GM12872 (cell line): ENCODE data around the gene CHCHD6.

ENCODE experiments used
- TF ChIP-seq, protein P1 (sequence below): IDR thresholded peaks from 3 replicates; pipeline ENCODE4 v1.5.1; 2011; ENCODE audit warnings: low read depth, mild to moderate bottlenecking, low read length, moderate library complexity; ENCODE audit not compliant: insufficient read depth

CHCHD6 gene

DNA sequence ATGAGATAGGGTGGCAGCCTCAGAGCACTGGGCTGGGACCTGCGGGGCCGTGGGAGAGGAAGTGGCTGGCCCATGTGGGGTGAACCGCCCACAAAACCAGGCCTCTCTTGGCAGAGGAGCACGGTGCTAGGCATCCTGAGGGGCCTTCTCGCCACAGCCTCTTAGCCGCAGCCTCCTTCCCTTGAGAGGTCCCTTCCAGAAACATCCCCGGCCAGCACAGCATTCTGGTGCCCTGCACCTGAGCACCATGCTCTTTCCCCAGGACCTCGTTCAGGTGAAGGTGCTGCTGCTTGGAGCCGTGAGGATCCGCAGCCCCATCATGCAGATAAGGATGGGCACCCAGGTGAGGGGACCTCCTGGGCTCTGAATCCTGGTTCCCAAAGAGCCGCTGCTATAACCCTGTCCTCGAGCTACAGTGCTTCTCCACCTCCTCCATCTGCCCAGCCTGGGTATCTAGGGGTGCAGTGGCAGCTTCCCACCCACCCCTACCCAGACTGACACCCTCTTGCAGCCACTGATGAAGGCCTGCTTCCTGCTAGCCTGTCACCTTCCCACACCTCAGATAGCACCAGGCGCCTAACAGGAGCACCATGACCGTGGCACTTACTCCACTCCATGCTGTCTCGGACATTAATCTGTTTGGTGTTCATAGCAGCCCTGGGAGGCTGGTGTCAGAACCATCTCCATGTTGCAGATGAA lies 37.9 kb upstream of the CHCHD6 start:
- TF ChIP-seq, protein P1, sequence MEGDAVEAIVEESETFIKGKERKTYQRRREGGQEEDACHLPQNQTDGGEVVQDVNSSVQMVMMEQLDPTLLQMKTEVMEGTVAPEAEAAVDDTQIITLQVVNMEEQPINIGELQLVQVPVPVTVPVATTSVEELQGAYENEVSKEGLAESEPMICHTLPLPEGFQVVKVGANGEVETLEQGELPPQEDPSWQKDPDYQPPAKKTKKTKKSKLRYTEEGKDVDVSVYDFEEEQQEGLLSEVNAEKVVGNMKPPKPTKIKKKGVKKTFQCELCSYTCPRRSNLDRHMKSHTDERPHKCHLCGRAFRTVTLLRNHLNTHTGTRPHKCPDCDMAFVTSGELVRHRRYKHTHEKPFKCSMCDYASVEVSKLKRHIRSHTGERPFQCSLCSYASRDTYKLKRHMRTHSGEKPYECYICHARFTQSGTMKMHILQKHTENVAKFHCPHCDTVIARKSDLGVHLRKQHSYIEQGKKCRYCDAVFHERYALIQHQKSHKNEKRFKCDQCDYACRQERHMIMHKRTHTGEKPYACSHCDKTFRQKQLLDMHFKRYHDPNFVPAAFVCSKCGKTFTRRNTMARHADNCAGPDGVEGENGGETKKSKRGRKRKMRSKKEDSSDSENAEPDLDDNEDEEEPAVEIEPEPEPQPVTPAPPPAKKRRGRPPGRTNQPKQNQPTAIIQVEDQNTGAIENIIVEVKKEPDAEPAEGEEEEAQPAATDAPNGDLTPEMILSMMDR, result no peak

DNA sequence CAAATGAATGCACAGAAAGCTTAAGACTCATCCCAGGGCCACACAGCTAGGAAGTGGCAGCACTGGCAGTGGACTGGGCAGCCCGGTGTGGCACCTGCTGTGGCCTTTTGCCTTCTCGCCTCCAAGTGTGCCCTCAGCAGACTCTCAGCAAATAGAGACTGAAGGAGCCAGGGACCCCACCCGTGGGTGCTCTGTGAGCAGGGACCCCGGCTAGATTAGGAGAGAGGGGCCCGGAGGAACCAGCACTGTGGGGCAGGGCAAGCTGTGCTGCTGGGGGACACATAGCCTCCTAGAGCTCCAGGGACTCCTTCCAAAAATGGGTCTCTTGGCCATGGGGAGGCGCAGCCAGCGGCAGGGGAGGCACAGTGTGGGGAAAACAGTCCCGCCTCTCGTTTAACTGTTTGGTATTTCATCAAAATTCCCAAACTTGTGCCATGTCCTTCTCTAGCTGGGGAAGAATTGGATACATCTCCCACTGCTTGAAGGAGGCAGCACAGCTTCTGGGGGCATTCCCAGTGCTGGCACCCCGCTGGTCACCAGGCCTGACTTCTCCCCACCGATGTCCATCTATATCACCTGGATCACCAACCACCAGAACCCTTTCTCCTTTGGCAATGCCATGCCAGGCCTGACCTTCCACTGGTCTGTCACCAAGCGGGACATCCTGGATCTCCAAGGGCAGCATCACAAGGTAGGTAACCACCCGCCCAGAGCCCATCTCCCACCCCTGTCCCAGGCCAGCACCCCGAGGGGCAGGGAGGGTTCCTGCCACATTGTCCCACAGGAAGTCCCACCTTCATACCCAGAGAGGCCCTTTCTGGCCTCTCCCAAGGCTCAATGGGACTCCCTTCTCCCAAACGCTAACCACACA lies 37.1 kb upstream of the CHCHD6 start:
- TF ChIP-seq, protein P1, result no peak

DNA sequence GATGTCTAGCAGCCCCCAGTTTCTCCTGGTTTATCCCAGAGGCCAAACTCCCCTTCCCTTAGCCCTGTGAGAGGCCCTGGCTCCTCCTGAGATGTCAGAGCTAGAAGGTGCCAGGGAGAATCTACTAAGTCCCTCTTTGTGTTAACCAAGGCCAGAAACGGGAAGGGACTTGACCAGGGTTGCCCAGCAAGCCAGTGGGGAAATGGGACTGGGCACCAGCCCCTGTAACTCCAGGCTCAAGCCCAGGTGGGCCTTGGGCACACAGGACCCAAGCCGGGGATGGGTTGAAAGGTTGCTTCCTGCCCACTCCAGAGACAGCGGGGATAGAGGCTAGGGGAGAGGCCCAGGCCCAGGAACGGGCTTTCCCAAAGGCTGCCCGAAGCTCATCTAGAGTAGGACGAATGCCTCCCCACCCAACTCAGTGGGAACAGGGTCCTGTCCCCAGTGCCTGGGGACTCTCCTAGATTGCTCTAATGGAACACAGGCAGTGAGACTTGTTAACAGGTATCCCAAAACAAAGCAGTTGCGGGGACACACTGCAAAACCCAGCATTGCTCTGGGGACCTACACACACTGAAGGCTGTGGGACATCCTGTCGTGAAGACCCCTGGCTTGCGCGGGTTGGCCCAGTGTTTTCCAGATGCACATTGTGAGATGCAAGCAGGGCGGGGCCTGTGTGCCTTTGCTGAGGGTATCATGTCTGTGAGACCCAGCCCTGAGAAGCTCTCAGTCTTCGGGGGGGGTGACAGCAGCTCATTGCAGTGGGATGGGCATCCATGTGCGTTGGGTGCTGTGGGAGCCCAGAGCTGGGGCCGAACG lies 36.2 kb upstream of the CHCHD6 start:
- TF ChIP-seq, protein P1, result no peak

DNA sequence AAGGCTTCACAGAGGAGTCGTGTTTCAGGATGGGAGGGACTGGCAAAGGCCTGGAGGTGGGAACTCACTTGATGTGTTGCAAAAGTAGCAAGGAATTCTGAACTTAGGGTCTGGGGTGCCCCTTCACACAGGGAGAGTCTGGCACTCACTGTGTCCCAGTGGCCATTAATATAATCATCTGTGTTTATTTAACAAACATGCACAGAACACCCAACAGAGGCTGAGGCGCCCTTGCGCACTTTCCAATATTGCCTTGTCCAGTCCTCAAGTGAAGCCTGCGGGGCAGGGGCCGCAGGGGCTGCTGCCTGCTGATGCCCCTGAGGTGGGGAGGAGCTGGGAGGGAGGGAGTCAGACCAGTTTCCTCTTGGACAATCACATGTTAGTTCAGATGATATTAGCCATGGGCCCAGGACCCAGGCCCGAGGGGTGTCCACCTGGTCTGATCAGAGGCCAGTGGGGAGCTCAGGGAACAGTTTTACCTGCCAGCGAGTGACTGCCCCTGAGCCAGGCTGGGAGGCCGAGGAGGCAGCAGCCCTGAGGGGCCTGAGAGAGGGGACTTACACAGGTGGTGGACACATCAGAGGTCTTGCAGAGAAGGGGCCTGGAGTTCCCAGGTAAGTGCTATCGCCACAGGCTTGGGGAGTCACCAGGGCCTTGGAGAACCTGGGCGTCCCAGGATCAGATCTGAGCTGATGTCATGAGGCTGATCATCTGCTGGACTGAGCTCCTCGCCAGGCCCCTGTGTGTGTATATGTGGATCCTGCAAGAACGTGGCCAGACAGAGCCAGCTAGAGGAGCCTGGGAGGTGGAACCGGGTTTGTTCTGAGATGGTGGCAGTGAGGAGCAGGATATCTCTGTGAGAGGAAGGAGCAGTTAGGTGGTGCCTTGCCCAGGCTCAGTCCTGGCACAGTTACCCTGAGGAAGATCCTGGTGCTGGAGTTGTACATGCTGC lies 35.3 kb upstream of the CHCHD6 start:
- TF ChIP-seq, protein P1, result no peak

DNA sequence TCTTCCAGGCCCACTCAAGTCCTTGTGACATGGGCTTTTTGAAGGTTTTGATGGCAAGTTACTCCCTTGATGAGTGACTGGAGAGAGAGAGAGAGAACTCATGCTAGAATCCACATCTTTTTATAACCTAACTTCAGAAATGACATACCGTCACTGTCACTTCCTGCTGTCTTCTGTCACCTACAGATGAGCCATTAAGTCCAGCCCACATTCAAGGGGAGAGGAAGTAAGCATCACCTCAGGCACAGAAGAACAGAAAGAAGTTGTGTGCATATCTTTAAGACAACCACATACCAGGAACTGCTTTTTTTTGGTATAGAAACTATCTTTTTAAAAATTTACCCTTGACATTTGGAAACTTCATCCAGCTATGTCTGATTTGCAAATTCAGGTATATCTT lies 32.5 kb upstream of the CHCHD6 start:
- TF ChIP-seq, protein P1, result no peak

DNA sequence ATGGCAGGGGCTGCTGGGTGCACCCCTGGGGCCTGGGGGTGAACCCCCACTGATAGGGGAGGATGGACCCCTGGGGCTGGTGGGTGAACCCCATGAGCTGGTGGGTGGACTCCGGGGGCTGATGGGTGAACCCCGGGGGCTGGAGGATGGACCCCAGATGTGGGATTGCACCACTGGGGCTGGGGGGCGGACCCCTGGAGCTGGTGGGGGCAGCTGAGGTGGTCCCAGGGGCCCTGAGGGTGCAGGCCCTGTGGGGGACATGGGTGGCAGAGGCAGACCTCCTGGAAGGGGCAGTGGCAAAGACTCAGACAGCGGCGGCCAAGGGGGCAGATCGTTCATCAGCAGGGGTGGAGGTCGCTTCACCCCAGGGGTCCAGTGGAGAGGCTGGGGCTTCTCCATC lies 31.7 kb upstream of the CHCHD6 start:
- TF ChIP-seq, protein P1, result no peak
